Femur (tissue), 1 donor: ENCODE measurements around the gene TRIB2.
A peak's percentile ranks its signal among the peaks of the same experiment; 100 is the strongest.

Source experiments
- DNase-seq: peaks from one replicate; pipeline ENCODE4 v3.0.0-alpha.2; 2017

Gene TRIB2

GRCh38 chr2:12700989-12701388 is 15.7 kb upstream of the TRIB2 start:
- no peak for DNase-seq

DNA sequence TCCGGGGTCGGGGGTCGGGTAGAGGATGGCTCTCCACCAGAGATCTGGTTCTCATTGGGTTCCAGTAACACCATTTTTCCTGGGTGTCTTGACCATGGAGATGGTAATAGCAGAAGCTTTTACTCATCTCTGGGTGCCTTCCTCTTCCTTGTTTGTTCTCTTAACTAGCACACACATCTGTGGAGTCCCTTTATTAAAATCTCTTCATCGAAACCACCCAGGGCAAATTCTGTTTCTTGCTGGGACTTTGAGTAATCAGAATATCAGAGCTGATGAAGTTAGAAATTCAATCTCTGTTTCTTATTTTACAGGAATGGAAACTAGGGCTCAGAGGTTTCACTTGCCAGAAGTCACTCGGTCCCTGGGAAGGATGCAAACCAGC is 15.0 kb upstream of the TRIB2 start:
- DNase-seq: no peak

- DNase-seq: peak; percentile 76
These were observed 14.3 kb upstream of the TRIB2 start for GRCh38 chr2:12702168-12703121.

DNA sequence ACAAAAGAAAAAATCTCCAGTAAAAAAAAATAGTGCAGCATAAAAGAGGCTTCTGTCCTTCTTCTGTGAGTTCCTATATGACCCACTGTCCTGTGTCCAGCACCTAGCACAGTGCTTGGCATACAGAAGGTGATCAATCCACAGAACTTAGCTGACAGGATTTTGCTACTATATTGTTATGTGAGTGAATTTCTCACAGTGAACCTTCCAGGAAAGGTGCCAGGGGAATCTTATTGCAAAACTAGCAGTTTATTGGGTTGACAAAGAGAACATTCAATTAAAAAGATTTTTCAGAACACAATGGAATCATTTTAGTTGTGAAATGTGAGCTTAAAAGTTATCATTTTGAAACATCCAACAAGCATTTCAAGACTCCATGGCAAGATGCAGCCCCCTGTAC is 12.4 kb upstream of the TRIB2 start:
- DNase-seq: no peak

- no peak for DNase-seq
These were observed 11.5 kb upstream of the TRIB2 start for GRCh38 chr2:12705230-12705629.

GRCh38 chr2:12705742-12706141 is 11.0 kb upstream of the TRIB2 start:
- no peak for DNase-seq

GRCh38 chr2:12708508-12709206 is 8.1 kb upstream of the TRIB2 start:
- no peak for DNase-seq

DNA sequence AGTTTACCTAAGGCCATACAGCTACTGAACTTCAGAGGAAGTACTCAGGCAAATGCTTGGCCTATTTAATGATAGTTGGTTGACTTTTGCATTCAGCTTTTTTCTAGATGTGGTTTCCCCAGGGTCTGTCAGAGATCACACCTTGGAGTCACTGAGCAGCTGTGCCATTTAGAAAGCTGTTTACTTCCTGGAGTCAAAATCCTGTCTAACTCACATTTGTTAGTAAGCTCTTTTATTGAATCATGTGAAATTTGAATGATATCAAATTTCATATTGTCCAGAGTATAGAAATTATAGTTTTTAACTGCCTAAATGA is 7.6 kb upstream of the TRIB2 start:
- no peak for DNase-seq

DNA sequence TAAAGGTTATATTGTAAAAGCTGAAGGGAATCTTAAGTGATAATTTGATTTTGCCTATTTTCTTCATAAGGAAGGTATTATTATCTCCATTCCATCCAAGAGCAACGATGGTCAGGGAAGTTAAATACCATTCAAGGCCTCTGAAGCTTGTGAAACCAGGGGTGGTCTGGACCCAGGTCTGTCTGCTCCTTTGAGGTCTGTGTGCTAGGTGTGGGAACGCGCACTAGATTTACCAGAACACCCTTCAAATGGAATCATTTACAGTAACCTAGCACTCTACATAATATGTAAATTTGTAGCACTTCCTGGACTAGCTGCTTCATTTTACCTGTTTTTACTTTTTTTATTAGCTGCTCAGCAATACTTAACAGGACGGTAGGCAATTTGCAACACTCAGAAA is 6.4 kb upstream of the TRIB2 start:
- DNase-seq: no peak

DNA sequence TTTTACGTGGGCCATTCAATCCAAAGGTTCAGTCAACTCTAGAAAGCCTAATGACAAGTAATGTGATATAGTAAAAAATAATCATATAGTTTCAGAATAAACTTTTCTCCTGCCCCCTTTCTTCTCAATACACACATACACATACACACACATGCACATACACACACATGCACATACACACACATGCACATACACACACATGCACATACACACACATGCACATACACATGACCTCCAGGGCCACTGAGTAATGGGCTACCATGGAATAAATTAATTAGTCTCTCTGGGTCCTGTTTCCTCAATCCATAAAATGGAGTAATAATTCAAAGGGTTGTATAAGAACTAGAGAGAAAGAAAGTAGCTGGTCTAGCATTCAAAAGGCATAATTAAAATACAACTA is 5.4 kb upstream of the TRIB2 start:
- no peak for DNase-seq

DNA sequence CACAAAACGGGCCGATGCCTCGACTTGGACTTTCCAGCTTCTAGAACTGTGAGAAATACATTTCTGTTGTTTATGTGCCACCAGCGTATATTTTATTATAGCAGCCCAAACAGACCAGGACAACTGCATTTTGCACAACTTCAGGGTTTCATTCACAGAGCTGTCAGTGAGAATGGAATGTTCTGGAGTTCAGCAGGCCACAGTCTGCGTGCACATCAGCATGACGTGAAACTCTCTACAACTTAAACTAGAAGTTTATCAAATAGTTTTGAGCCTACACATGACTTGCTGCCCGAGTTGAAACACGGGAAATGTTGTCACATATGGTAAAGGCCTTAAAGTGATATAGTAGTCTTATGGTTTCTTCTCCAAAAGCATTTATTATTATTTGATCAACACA is 3.9 kb upstream of the TRIB2 start:
- no peak for DNase-seq

DNA sequence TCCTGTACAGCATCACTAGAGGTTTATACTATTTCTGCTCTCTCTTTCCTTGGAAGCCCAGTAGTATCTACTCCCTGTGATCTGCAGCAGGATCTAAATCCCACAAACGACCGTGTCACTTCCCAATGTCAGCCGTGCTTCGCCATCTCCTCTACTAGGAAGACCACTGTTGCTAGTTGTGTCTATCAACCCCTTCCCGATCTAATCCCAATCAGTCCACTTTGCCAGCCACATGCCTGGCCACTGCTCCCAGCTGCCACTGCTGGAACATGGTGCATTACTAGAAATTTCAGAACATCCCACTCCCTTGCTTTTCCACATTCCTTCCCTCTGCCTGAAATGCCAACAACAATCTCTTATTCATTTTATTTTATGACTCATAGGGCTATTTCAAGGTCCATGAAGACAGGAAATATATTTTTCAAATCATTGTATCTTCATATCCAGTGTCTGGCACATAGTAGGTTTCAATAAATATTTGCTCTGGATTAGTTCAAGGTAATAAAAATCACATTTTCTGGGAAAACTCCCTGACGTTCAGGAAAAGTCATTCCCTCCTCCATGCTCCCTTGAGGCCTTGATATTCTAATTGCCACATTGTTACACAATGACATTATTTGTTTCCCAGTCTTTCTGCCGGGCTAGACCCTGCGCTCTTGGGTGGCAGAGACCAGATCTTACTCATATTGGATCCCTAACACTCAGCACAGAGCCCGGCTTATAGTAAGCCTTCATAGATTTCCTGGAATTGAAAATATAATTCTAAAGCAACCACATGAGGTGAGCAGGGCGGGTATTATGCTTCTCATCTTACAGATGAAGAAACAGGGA is 2.1 kb upstream of the TRIB2 start:
- DNase-seq: no peak

GRCh38 chr2:12715258-12716031 is 1.3 kb upstream of the TRIB2 start:
- no peak for DNase-seq

- DNase-seq: peak; percentile 81
These were observed 779 bp upstream of the TRIB2 start for GRCh38 chr2:12716032-12716281.

DNA sequence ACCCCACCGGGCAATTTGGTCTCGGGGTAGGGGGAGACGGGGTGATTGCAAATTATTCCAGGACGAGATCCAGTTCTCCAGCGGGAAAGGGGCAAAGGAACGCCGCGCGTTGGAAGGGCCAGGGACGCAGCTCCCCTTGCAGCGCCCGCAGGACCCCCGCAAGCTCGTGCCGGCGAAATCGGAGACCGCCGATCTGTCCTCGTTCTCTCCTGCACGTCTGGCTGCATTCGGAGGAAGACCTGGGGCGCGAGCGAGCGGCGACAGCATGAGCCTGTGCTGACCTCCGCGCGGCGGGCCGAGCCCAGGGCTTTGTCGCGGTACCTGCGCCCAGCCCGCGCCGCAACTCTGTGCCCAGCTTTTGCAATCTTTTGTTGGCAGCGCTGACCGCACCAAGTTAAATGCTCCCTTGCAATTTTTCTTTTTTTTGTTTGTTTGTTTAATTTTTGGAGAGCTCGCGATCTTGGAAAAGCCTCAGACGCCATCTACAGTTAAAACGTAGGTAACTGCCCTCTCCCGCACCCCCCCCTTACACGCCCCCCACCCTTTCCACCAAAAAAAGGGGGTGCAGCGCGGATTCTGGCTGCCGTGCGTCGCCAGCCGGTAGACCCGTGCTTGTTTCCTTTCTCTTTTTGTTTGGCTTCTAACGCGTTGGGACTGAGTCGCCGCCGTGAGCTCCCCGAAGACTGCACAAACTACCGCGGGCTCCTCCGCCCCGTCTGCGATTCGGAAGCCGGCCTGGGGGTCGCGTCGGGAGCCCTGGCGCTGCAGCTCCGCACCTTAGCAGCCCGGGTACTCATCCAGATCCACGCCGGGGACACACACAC is 667 bp downstream of the TRIB2 start:
- peak; percentile 79 for DNase-seq

DNA sequence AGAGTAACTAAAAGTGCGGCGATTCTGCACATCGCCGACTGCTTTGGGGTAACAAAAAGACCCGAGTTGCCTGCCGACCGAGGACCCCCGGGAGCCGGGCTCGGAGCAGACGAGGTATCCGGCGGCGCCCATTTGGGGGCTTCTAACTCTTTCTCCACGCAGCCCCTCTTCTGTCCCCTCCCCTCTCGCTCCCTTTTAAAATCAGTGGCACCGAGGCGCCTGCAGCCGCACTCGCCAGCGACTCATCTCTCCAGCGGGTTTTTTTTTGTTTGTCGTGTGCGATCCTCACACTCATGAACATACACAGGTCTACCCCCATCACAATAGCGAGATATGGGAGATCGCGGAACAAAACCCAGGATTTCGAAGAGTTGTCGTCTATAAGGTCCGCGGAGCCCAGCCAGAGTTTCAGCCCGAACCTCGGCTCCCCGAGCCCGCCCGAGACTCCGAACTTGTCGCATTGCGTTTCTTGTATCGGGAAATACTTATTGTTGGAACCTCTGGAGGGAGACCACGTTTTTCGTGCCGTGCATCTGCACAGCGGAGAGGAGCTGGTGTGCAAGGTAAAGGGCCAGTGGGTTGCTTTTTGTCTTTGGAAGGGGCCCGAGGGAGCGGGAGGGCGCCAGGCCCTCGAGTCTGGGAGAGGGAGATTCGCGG is 1.4 kb downstream of the TRIB2 start:
- peak; percentile 51 for DNase-seq

GRCh38 chr2:12718711-12719399 is 2.1 kb downstream of the TRIB2 start:
- DNase-seq: no peak

GRCh38 chr2:12719400-12720277 is 2.9 kb downstream of the TRIB2 start:
- DNase-seq: no peak

DNA sequence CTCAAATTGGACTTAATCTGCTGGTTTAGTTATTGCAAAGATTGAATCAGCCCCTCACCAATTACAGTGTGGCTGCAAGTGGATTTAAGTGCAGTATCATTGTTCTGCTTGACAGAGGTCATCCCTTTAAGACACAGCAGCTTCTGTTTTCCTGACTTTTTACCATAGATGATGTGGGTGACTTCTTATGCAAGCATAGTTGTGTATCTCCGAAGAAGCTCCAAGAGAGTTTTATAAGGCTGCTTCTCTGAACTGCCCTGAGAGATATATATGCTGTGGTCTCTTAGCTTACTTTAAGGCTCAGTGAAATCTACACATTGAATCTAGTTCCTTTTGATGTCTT is 3.5 kb downstream of the TRIB2 start:
- DNase-seq: no peak

- no peak for DNase-seq
These were observed 4.1 kb downstream of the TRIB2 start for GRCh38 chr2:12720754-12721378.
